Esophagus muscularis mucosa (tissue), 4 donors: ENCODE measurements around the gene NTN1. TPM values are rescaled to one million over a fixed set of nuclear protein-coding genes. Genes with fewer than 3 reads are reported as not detected.

Experiments used
- DNase-seq: peaks from one replicate; pipeline ENCODE4 v3.0.0-alpha.2; 2017; ENCODE audit errors: extremely low spot score
- H3K27ac ChIP-seq, 4 donors: fragments of 200-600 bp; sonication (generic); replicated peaks in 1 of 4; 1 replicate in 3 of 4; 2 replicates in 1 of 4; pipeline ENCODE4 v1.5.1; 2016 to 2019; ENCODE audit warnings: mild to moderate bottlenecking in 1 of 4
- H3K27me3 ChIP-seq, 4 donors: fragments of 200-600 bp; sonication (generic); one replicate each; pipeline versions ENCODE4 v1.5.1 to v1.6.0; 2016 to 2019
- H3K36me3 ChIP-seq, 4 donors: fragments of 200-600 bp; sonication (generic); one replicate each; pipeline ENCODE4 v1.5.1; 2016 to 2019
- H3K4me1 ChIP-seq, 4 donors: fragments of 200-600 bp; sonication (generic); one replicate each; pipeline ENCODE4 v1.5.1; 2016 to 2019
- H3K4me3 ChIP-seq, 4 donors: fragments of 200-600 bp; sonication (generic); 1 replicate in 2 of 4; 2 replicates in 2 of 4; pipeline ENCODE4 v1.5.1; 2016 to 2019; ENCODE audit warnings: mild to moderate bottlenecking in 4 of 4, moderate library complexity in 1 of 4
- H3K9me3 ChIP-seq, 4 donors: fragments of 200-600 bp; sonication (generic); 1 replicate in 3 of 4; 2 replicates in 1 of 4; pipeline ENCODE4 v1.5.1; 2016 to 2019
- CTCF ChIP-seq, 3 experiments: fragments of 200-600 bp in 2 of 3; fragments of 450-650 bp in 1 of 3; sonication (generic) in 2 of 3; IDR thresholded peaks; one replicate each; pipeline ENCODE4 v1.5.1; 2017 to 2019; ENCODE audit warnings: antibody characterized with exemption in 3 of 3, mild to moderate bottlenecking in 2 of 3, moderate library complexity in 1 of 3
- EP300 ChIP-seq: sonication (generic); formaldehyde crosslinking; IDR thresholded peaks from one replicate; pipeline ENCODE4 v1.6.1; 2017; ENCODE audit warnings: antibody characterized with exemption
- POLR2A ChIP-seq: fragments of 450-650 bp; IDR thresholded peaks from one replicate; pipeline ENCODE4 v1.6.1; 2017; ENCODE audit warnings: antibody characterized with exemption, moderate library complexity, mild to moderate bottlenecking, low read depth
- POLR2AphosphoS5 ChIP-seq, 2 donors: sonication (generic); formaldehyde crosslinking; IDR thresholded peaks; one replicate each; pipeline ENCODE4 v1.6.1; 2017; ENCODE audit warnings: antibody characterized with exemption in 2 of 2
- WGBS: methylation state at CpG from one replicate; pipeline ENCODE4 v1.1.5; 2018; 5-methylcytosine and 5-hydroxymethylcytosine counted together
- intact Hi-C: fragments of 100-400 bp; cut with DNase I; formaldehyde crosslinking; loops from one replicate; pipeline ENCODE4 v1.15.1; 2023
- total RNA-seq, 4 donors: library from RNA; depleted of rRNA; stranded (reverse); fragments of >200 nt; gene quantifications; one replicate each; pipeline versions ENCODE4 v1.1.0 to v1.2.1, GENCODE V29; 2016

The NTN1 gene
- total RNA-seq, 4 donors from 2014 or later, result 69.3 to 179 (median 117) TPM

GRCh38 chr17:9232155-9232475, 210.8 kb downstream of the NTN1 start:
- no peak for DNase-seq
- Histone ChIP-seq H3K36me3 (no peaks in the 10 kb centered on the region), H3K4me3 (no peak overlapping the region), H3K27ac (peak overlapping the region; percentile 44 to 85 (median 73)), H3K27me3 (no peaks in the 10 kb centered on the region), H3K9me3 (no peaks in the 10 kb centered on the region), H3K4me1 (peaks cover 5 to 71% (median 63%) of the 10 kb centered on the region in 4 donors)
- WGBS, result 100% methylated on average over 3 of the region's 6 CpGs
- intact Hi-C loops, result no loop called here
- no peak for TF ChIP-seq POLR2A
- no peak for TF ChIP-seq CTCF (IDR thresholded peaks at IDR 0.05)
- TF ChIP-seq POLR2AphosphoS5 (IDR thresholded peaks at IDR 0.05), result no peak
- no peak for TF ChIP-seq EP300

- DNase-seq, result no peak
- H3K4me3 ChIP-seq, result no peak overlapping the region
- H3K27ac ChIP-seq, result peak overlapping the region; percentile 44 to 85 (median 73)
- peaks cover 5 to 75% (median 67%) of the 10 kb centered on the region in 4 donors for H3K4me1 ChIP-seq
- H3K36me3 ChIP-seq, result no peaks in the 10 kb centered on the region
- intact Hi-C loops, result no loop called here
- no peaks in the 10 kb centered on the region for H3K27me3 ChIP-seq
- 76% methylated on average over 7 of the region's 22 CpGs for WGBS
- no peak for TF ChIP-seq POLR2AphosphoS5 (IDR thresholded peaks at IDR 0.05)
- no peak for TF ChIP-seq CTCF (IDR thresholded peaks at IDR 0.05)
- no peak for TF ChIP-seq POLR2A
- TF ChIP-seq EP300, result no peak
- H3K9me3 ChIP-seq, result no peaks in the 10 kb centered on the region
These were observed 211.4 kb downstream of the NTN1 start for GRCh38 chr17:9232591-9233270.

- H3K4me1 ChIP-seq, result peaks cover under 1 to 75% (median 67%) of the 10 kb centered on the region in 4 donors
- intact Hi-C loops, result no loop called here
- TF ChIP-seq EP300, result no peak
- no peak for TF ChIP-seq CTCF (IDR thresholded peaks at IDR 0.05)
- TF ChIP-seq POLR2AphosphoS5 (IDR thresholded peaks at IDR 0.05), result no peak
- TF ChIP-seq POLR2A, result no peak
- H3K27me3 ChIP-seq, result no peaks in the 10 kb centered on the region
- H3K27ac ChIP-seq, result peak overlapping the region in 3 of 4 donors; percentile 63 to 85 (median 83)
- no peak for DNase-seq
- no peak overlapping the region for H3K4me3 ChIP-seq
- H3K36me3 ChIP-seq, result no peaks in the 10 kb centered on the region
- no peaks in the 10 kb centered on the region for H3K9me3 ChIP-seq
- WGBS, result 92% methylated on average over 2 of the region's 9 CpGs
These were observed 211.9 kb downstream of the NTN1 start for GRCh38 chr17:9233271-9233599.

GRCh38 chr17:9233761-9234160, 212.5 kb downstream of the NTN1 start:
- no peak for DNase-seq
- H3K4me1 ChIP-seq, result peaks cover 1 to 75% (median 69%) of the 10 kb centered on the region in 4 donors
- H3K36me3 ChIP-seq, result no peaks in the 10 kb centered on the region
- no peak overlapping the region for H3K4me3 ChIP-seq
- H3K9me3 ChIP-seq, result no peaks in the 10 kb centered on the region
- WGBS, result 60% methylated on average over 1 of the region's 7 CpGs
- intact Hi-C loops, result no loop called here
- no peaks in the 10 kb centered on the region for H3K27me3 ChIP-seq
- TF ChIP-seq EP300 (no peak), POLR2AphosphoS5 (IDR thresholded peaks at IDR 0.05) (no peak), CTCF (IDR thresholded peaks at IDR 0.05) (no peak), POLR2A (no peak)
- H3K27ac ChIP-seq, result peak overlapping the region; percentile 5 to 85 (median 45)
